OCI-LY3 (cell line): ENCODE data around the gene TBC1D2B.

Experiments used
- EZH2phosphoT487 ChIP-seq: fragments of 200-600 bp; shearing (Covaris generic); IDR thresholded peaks from 2 replicates; pipeline ENCODE4 v1.6.1; 2018; ENCODE audit warnings: antibody characterized with exemption, mixed run types, low read depth
- TF ChIP-seq, protein P1 (sequence below): fragments of 200-600, 300-600 bp; sonication (generic); IDR thresholded peaks from 2 replicates; pipeline ENCODE4 v1.5.1; 2014; ENCODE audit warnings: antibody characterized with exemption, low read length, low read depth

DNA sequence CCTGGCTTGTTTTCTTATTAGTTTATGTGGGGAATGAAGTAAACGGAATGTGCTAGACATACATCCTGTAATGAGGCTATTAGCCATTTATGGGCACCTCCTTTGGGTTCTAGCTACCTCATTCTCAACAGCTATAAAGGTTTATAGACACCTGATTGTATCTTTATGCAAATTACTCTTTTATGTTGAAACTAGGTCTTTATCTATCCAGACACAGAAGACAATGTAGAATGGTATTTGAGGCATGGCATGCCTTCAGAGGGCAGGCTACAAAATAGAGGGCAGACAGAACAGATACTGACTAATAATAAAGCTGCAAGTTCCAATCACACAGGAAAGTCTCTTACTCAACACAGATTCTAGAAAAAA is 27.1 kb downstream of the TBC1D2B start:
- TF ChIP-seq, protein P1, sequence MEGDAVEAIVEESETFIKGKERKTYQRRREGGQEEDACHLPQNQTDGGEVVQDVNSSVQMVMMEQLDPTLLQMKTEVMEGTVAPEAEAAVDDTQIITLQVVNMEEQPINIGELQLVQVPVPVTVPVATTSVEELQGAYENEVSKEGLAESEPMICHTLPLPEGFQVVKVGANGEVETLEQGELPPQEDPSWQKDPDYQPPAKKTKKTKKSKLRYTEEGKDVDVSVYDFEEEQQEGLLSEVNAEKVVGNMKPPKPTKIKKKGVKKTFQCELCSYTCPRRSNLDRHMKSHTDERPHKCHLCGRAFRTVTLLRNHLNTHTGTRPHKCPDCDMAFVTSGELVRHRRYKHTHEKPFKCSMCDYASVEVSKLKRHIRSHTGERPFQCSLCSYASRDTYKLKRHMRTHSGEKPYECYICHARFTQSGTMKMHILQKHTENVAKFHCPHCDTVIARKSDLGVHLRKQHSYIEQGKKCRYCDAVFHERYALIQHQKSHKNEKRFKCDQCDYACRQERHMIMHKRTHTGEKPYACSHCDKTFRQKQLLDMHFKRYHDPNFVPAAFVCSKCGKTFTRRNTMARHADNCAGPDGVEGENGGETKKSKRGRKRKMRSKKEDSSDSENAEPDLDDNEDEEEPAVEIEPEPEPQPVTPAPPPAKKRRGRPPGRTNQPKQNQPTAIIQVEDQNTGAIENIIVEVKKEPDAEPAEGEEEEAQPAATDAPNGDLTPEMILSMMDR = no peak
- TF ChIP-seq EZH2phosphoT487 = no peak
